ENCODE data around the gene CAPZB. TPM values are rescaled to one million over a fixed set of nuclear protein-coding genes. Genes with fewer than 3 reads are reported as not detected.
"Not testable (repeated sequence)": the region's sequence is repeated elsewhere in the genome, so short reads cannot be mapped to it uniquely, and the experiment has no call there.

CAPZB gene
- total RNA-seq, 1 donor from 2014 or later: 189 TPM

DNA sequence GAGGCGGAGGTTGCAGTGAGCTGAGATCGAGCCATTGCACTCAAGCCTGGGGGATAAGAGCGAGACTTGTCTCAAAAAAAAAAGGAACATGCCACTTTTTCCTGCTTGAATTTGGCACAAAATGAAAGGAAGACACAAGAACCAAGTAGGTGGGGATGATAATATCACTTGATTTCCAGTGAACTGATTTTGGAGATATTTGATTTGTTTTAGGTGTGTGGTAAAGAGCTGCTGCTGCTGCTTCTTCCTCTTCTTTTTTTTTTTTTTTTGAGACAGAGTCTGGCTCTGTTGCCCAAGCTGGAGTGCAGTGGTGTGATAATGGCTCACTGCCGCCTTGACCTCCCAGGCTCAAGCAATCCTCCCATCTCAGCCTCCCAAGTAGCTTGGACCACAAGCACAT, 29.9 kb upstream of the CAPZB start:
- TF ChIP-seq, protein P1, sequence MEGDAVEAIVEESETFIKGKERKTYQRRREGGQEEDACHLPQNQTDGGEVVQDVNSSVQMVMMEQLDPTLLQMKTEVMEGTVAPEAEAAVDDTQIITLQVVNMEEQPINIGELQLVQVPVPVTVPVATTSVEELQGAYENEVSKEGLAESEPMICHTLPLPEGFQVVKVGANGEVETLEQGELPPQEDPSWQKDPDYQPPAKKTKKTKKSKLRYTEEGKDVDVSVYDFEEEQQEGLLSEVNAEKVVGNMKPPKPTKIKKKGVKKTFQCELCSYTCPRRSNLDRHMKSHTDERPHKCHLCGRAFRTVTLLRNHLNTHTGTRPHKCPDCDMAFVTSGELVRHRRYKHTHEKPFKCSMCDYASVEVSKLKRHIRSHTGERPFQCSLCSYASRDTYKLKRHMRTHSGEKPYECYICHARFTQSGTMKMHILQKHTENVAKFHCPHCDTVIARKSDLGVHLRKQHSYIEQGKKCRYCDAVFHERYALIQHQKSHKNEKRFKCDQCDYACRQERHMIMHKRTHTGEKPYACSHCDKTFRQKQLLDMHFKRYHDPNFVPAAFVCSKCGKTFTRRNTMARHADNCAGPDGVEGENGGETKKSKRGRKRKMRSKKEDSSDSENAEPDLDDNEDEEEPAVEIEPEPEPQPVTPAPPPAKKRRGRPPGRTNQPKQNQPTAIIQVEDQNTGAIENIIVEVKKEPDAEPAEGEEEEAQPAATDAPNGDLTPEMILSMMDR (IDR thresholded peaks at IDR 0.05; ENCODE audit: unreplicated experiment): no peak
- Mint-ChIP-seq H3K9me3 (ENCODE audit: low read depth) (peaks cover 4% of the 10 kb centered on the region), H3K4me1 (ENCODE audit: low read depth) (no peaks in the 10 kb centered on the region), H3K36me3 (ENCODE audit: insufficient read depth) (no peaks in the 10 kb centered on the region), H3K27ac (no peak overlapping the region), H3K4me3 (ENCODE audit: low read depth) (no peak overlapping the region), H3K27me3 (peaks cover 19% of the 10 kb centered on the region)
- no peak for DNase-seq (ENCODE audit: low spot score, unreplicated experiment)

DNA sequence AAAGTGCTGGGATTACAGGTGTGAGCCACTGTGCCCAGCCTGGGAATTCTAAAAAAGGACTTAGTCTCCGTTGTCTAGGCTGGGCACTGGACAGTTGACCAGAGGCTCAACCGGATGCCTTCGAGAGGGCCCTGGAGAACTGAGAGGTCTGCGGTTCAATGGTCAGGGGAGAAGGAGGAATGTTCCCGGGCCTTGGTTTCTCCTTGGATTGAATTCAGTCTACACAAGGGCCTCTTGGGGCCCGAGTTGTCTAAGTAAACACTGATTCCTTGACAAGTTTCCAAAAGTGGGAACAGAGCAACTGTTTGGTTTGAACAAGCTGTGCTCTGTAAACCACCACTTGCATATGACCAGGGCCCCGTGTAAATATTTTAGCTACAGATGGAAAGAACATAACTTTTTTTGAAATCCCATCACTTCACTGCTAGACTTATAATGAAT, 29.1 kb upstream of the CAPZB start:
- Mint-ChIP-seq H3K27me3 (peaks cover 25% of the 10 kb centered on the region), H3K4me3 (ENCODE audit: low read depth) (no peak overlapping the region), H3K36me3 (ENCODE audit: insufficient read depth) (no peaks in the 10 kb centered on the region), H3K4me1 (ENCODE audit: low read depth) (no peaks in the 10 kb centered on the region), H3K27ac (no peak overlapping the region), H3K9me3 (ENCODE audit: low read depth) (peaks cover 4% of the 10 kb centered on the region)
- DNase-seq (ENCODE audit: low spot score, unreplicated experiment): no peak
- TF ChIP-seq, protein P1 (IDR thresholded peaks at IDR 0.05; ENCODE audit: unreplicated experiment): no peak

DNA sequence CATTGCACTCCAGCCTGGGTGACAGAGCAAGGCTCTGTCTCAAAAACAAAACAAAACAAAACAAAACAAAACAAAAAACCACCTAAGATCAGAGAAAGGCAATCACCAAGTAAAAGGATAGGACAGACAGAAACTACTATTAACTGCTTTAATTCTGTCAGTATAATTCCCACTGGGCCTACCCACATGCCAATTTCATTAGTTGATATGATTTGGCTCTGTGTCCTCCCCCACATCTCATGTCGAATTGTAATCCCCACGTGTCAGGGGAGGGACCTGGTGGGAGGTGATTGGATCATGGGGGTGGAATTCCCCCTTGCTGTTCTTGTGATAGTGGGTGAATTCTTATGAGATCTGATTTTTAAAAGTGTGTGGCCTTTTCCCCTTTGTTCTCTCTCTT, 27.2 kb upstream of the CAPZB start:
- Mint-ChIP-seq H3K4me3 (ENCODE audit: low read depth) (no peak overlapping the region), H3K9me3 (ENCODE audit: low read depth) (peaks cover 2% of the 10 kb centered on the region), H3K27me3 (peaks cover 25% of the 10 kb centered on the region), H3K36me3 (ENCODE audit: insufficient read depth) (no peaks in the 10 kb centered on the region), H3K4me1 (ENCODE audit: low read depth) (no peaks in the 10 kb centered on the region), H3K27ac (no peak overlapping the region)
- DNase-seq (ENCODE audit: low spot score, unreplicated experiment): no peak
- TF ChIP-seq, protein P1 (IDR thresholded peaks at IDR 0.05; ENCODE audit: unreplicated experiment): no peak

DNA sequence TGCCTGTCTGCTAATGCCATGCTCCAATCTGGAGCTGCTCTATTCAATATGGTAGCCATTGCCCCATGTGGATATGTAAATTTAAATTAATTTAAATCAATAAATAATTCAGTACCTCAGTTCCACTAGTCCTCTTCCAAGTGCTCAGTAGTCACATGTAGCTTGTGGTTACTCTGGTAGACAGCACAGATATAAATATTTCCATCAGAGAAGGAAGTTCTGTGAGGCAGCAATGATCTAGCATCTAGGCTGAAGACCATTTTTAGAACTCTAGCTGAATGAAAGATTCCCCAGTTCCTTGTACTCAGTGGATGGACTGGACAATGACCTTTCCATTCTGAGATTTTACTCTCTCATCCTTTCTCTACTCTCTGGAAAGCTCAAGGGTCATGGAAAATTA, 25.8 kb upstream of the CAPZB start:
- H3K4me1 Mint-ChIP-seq (ENCODE audit: low read depth): no peaks in the 10 kb centered on the region
- no peaks in the 10 kb centered on the region for H3K36me3 Mint-ChIP-seq (ENCODE audit: insufficient read depth)
- no peak overlapping the region for H3K27ac Mint-ChIP-seq
- TF ChIP-seq, protein P1 (IDR thresholded peaks at IDR 0.05; ENCODE audit: unreplicated experiment): no peak
- H3K27me3 Mint-ChIP-seq: peaks cover 37% of the 10 kb centered on the region
- DNase-seq (ENCODE audit: low spot score, unreplicated experiment): no peak
- H3K4me3 Mint-ChIP-seq (ENCODE audit: low read depth): no peak overlapping the region
- H3K9me3 Mint-ChIP-seq (ENCODE audit: low read depth): no peaks in the 10 kb centered on the region

DNA sequence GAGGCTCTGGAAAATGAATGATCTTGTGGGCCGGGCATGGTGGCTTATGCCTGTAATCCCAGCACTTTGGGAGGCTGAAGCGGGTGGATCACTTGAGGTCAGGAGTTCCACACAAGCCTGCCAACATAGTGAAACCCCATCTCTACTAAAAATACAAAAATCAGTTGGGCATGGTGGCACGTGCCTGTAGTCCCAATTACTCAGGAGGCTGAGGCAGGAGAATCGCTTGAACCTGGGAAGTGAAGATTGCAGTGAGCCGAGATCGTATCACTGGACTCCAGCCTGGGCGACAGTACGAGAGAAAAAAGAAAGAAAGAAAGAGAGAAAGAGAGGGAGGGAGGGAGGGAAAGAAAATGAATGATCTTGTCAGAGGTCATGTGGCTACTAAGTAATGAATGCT, 24.3 kb upstream of the CAPZB start:
- not testable (repeated sequence) for H3K36me3 Mint-ChIP-seq (ENCODE audit: insufficient read depth); H3K27ac Mint-ChIP-seq; H3K4me1 Mint-ChIP-seq (ENCODE audit: low read depth); DNase-seq (ENCODE audit: low spot score, unreplicated experiment); H3K9me3 Mint-ChIP-seq (ENCODE audit: low read depth); H3K4me3 Mint-ChIP-seq (ENCODE audit: low read depth)
- H3K27me3 Mint-ChIP-seq: peaks cover 50% of the 10 kb centered on the region

DNA sequence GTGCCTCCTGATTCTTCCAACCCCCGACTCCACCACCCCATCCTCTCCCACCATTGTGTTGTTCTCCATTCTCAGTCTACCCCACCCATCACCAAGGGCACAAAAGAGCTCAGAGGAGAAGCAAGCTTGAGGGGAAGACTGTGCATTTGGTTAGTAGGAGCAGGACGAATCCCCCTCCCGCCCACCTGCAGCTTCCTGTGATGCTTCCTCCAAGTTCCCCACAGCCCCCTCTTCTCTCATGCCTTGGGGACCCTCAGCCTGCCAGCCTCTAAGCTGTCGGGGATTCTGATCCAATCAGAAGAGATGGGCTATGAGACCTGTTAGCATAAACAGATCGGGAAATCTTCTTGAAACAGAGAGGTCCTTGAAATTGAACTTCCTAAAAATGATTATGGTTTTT, 22.2 kb upstream of the CAPZB start:
- no peak for DNase-seq (ENCODE audit: low spot score, unreplicated experiment)
- Mint-ChIP-seq H3K9me3 (ENCODE audit: low read depth) (no peaks in the 10 kb centered on the region), H3K27ac (no peak overlapping the region), H3K36me3 (ENCODE audit: insufficient read depth) (no peaks in the 10 kb centered on the region), H3K4me1 (ENCODE audit: low read depth) (peaks cover 9% of the 10 kb centered on the region), H3K4me3 (ENCODE audit: low read depth) (no peak overlapping the region), H3K27me3 (peaks cover 53% of the 10 kb centered on the region)
- TF ChIP-seq, protein P1 (IDR thresholded peaks at IDR 0.05; ENCODE audit: unreplicated experiment): no peak

All from progenitor cell of endocrine pancreas (in vitro differentiated cells).